ENCODE data around the gene C10orf71.

DNA sequence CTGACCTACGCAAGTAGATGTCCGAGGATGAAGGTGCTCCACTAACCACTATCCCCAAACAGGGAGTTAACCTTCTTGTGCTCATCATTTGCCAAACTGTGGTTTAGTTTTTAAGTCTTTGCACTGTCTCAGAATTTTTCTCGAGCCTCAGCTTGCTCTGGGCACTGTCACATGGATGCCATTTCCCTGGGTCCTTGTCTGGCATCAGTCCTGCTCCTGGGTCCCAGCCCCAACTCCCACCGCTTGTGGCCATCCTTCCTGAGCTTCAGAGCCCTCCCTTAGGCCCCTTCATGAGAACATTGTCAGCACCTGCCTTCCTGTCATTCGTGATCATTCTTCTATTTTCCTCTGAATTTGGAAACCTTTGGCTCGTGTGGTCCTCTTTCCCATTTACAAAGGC, 33.8 kb downstream of the C10orf71 start:
- TF ChIP-seq, protein P1, sequence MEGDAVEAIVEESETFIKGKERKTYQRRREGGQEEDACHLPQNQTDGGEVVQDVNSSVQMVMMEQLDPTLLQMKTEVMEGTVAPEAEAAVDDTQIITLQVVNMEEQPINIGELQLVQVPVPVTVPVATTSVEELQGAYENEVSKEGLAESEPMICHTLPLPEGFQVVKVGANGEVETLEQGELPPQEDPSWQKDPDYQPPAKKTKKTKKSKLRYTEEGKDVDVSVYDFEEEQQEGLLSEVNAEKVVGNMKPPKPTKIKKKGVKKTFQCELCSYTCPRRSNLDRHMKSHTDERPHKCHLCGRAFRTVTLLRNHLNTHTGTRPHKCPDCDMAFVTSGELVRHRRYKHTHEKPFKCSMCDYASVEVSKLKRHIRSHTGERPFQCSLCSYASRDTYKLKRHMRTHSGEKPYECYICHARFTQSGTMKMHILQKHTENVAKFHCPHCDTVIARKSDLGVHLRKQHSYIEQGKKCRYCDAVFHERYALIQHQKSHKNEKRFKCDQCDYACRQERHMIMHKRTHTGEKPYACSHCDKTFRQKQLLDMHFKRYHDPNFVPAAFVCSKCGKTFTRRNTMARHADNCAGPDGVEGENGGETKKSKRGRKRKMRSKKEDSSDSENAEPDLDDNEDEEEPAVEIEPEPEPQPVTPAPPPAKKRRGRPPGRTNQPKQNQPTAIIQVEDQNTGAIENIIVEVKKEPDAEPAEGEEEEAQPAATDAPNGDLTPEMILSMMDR (IDR thresholded peaks at IDR 0.05; ENCODE audit: low read depth, low read length, poor library complexity, severe bottlenecking), result no peak
- no peak for TF ChIP-seq EZH2phosphoT487 (IDR thresholded peaks at IDR 0.05; ENCODE audit: borderline replicate concordance, low read length)

Measured in DOHH2 (cell line).